ENCODE measurements around the gene PHC2. TPM values are rescaled to one million over a fixed set of nuclear protein-coding genes. Genes with fewer than 3 reads are reported as not detected.

Gene PHC2
- total and polyA plus RNA-seq, 7 experiments from 2014 or later = 10.0 to 45.5 (median 35.0) TPM

DNA sequence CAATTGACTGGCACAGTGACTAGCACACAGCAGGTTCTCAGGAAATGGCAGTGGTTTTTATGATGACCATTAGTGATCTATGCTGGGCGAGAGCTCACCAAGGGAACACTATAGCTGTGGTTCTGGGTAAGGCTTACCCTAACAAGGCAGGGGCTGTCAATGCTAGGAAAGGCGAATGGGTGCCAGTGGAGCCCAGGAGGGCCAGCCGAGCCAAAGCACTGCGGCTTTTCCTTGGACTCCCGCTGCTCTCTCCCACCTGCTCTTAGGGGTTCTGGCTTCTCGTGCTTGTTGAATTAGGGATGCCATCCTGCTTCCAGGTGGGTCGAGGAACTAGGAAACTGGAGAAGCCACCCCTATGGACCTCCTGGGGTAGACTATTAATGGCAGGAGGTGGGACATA, 100.0 kb downstream of the PHC2 start:
- H3K4me1 ChIP-seq (ENCODE audit: control insufficient read depth in 2 of 2, insufficient read depth in 2 of 2, low read length in 2 of 2) = no peaks in the 10 kb centered on the region
- no peaks in the 10 kb centered on the region for H3K9me3 ChIP-seq (ENCODE audit: control insufficient read depth in 2 of 3, low read length in 3 of 3)
- ChIA-PET POLR2A (no interaction called here), CTCF (interaction anchor here (1.1 kb wide), 1 partner anchor 33 kb away, joined by 3 read pairs; no protein-coding TSS in a partner anchor)
- Mint-ChIP-seq H3K9me3 (no peaks in the 10 kb centered on the region), H3K27me3 (no peaks in the 10 kb centered on the region), H3K36me3 (peaks cover 16 to 52% (median 23%) of the 10 kb centered on the region in 5 donors), H3K4me1 (peaks cover 6 to 21% (median 11%) of the 10 kb centered on the region in 7 donors), H3K27ac (no peak overlapping the region), H3K4me3 (no peak overlapping the region)
- H3K36me3 ChIP-seq (ENCODE audit: control insufficient read depth in 2 of 3, insufficient read depth in 3 of 3, low read length in 3 of 3) = peaks cover 17 to 79% (median 40%) of the 10 kb centered on the region in 3 experiments
- no peak overlapping the region for H3K4me3 ChIP-seq (ENCODE audit: low read length)
- intact Hi-C loops (cut with micrococcal nuclease) = no loop called here
- no peaks in the 10 kb centered on the region for H3K27me3 ChIP-seq (ENCODE audit: control insufficient read depth in 2 of 2, insufficient read depth in 2 of 2, low read length in 2 of 2)
- ATAC-seq (no peak), DNase-seq (no peak)
- no peak overlapping the region for H3K27ac ChIP-seq (ENCODE audit: low read depth, low read length)

DNA sequence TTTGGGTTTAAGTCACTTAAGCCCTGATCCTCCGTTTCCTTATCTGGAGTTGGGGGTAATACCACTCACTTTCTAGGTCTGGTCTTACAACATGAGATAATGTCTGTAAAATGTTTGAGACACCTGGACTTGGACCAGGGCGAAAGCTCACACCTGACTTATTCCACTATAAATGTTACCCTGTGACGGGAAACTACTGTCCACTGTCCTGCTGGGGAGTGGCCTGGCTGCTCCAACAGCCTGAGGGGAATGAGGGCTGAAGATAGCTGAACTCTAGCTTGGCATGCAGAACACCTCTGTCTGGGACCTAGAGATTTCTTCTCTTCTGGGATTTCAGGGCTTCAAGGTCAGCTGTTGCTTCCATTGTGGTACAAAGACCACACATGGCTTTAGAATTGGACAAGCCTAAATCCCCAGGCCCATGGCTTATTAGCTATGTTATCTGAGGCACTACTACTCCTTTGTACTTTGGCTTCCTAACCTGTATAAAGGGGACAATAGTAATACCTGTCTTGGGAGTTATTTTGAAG, 100.5 kb downstream of the PHC2 start:
- Histone ChIP-seq H3K27me3 (ENCODE audit: control insufficient read depth in 2 of 2, insufficient read depth in 2 of 2, low read length in 2 of 2) (no peaks in the 10 kb centered on the region), H3K4me1 (ENCODE audit: control insufficient read depth in 2 of 2, insufficient read depth in 2 of 2, low read length in 2 of 2) (no peaks in the 10 kb centered on the region), H3K9me3 (ENCODE audit: control insufficient read depth in 2 of 3, low read length in 3 of 3) (no peaks in the 10 kb centered on the region), H3K4me3 (ENCODE audit: low read length) (no peak overlapping the region), H3K36me3 (ENCODE audit: control insufficient read depth in 2 of 3, insufficient read depth in 3 of 3, low read length in 3 of 3) (peaks cover 18 to 84% (median 45%) of the 10 kb centered on the region in 3 experiments), H3K27ac (ENCODE audit: low read depth, low read length) (no peak overlapping the region)
- H3K27me3 Mint-ChIP-seq = no peaks in the 10 kb centered on the region
- POLR2A ChIA-PET = no interaction called here
- H3K9me3 Mint-ChIP-seq = no peaks in the 10 kb centered on the region
- CTCF ChIA-PET = interaction anchor here (1.1 kb wide), 1 partner anchor 33 kb away, joined by 3 read pairs; no protein-coding TSS in a partner anchor
- no peak overlapping the region for H3K27ac Mint-ChIP-seq
- intact Hi-C loops (cut with micrococcal nuclease) = no loop called here
- no peak for DNase-seq
- ATAC-seq = no peak
- no peak overlapping the region for H3K4me3 Mint-ChIP-seq
- H3K4me1 Mint-ChIP-seq = peaks cover 7 to 21% (median 11%) of the 10 kb centered on the region in 7 donors
- H3K36me3 Mint-ChIP-seq = peaks cover 20 to 56% (median 27%) of the 10 kb centered on the region in 5 donors

DNA sequence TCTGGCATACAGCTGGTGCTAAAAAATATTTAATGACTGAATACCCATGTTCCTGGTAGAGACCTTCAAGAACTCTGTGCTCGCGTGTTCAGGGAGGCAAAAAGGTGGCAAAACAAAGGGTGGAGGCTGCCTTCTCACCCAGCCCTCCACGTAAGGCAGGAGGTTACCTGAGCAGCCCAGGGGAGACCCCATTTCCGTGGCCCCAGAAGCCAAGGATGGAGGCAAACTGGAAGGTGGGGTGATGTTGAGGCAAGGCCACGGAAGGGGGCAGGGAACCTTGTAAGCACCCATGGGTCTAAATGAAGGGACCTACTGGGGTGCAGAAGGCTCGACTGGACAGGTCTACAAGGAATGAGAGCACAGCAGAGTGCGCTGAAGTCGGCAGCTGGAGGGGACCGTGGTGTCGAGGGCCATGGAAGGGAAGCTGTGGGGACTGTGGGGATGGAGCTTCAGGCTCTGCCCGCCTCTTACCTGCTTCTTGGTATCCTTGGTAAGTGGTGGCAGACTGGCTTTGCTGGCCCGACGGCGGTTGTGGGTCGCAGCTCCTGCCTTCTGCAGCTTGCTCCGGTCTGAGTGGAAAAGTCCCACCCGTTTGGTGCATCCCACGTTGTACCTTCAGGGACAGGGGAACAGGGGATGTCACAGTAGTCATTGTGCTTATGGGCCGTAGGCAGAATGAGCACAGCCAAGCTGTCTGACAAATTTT, 101.1 kb downstream of the PHC2 start:
- Histone ChIP-seq H3K4me1 (ENCODE audit: control insufficient read depth in 2 of 2, insufficient read depth in 2 of 2, low read length in 2 of 2) (no peaks in the 10 kb centered on the region), H3K36me3 (ENCODE audit: control insufficient read depth in 2 of 3, insufficient read depth in 3 of 3, low read length in 3 of 3) (peaks cover 25 to 90% (median 46%) of the 10 kb centered on the region in 3 experiments), H3K27ac (ENCODE audit: low read depth, low read length) (no peak overlapping the region), H3K27me3 (ENCODE audit: control insufficient read depth in 2 of 2, insufficient read depth in 2 of 2, low read length in 2 of 2) (no peaks in the 10 kb centered on the region), H3K4me3 (ENCODE audit: low read length) (no peak overlapping the region), H3K9me3 (ENCODE audit: control insufficient read depth in 2 of 3, low read length in 3 of 3) (no peaks in the 10 kb centered on the region)
- ATAC-seq = no peak
- Mint-ChIP-seq H3K27me3 (no peaks in the 10 kb centered on the region), H3K4me1 (peaks cover under 1 to 14% (median 4%) of the 10 kb centered on the region in 7 donors), H3K9me3 (no peaks in the 10 kb centered on the region), H3K27ac (peak overlapping the region in 3 of 9 donors; percentile 5 to 23 (median 17)), H3K36me3 (peaks cover 22 to 56% (median 25%) of the 10 kb centered on the region in 5 donors), H3K4me3 (peak overlapping the region in 1 of 10 donors; percentile 61)
- POLR2A ChIA-PET = interaction anchor here (0.5 kb wide), 1 partner anchor 224 kb away, joined by 3 read pairs; no protein-coding TSS in a partner anchor
- CTCF ChIA-PET = interaction anchor here (1.1 kb wide), 1 partner anchor 32 kb away, joined by 3 read pairs; no protein-coding TSS in a partner anchor
- no peak for DNase-seq
- intact Hi-C loops (cut with micrococcal nuclease) = no loop called here

DNA sequence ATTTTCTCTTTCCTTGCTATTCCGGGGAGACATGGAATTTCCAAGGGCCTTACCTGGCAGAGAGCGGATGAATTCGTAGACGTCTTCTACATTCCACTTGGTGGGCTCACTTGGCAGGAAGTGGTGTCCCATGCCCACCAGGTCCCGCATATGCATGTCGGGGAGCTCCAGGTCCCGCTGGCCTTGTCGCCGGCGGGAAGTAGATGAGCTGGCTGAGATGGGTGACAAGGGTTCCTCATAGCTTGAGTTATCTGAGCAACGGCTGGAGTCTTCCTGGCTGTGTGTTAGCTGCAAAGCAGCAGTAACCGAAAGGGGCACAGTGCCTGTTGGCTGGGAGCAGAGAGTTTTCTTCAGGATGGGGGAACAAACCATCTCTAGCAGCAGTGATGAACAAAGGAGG, 102.1 kb downstream of the PHC2 start:
- no peaks in the 10 kb centered on the region for H3K4me1 ChIP-seq (ENCODE audit: control insufficient read depth in 2 of 2, insufficient read depth in 2 of 2, low read length in 2 of 2)
- no peak overlapping the region for H3K27ac ChIP-seq (ENCODE audit: low read depth, low read length)
- Mint-ChIP-seq H3K9me3 (no peaks in the 10 kb centered on the region), H3K27ac (peak overlapping the region in 1 of 9 donors; percentile 19), H3K36me3 (peaks cover 22 to 50% (median 25%) of the 10 kb centered on the region in 5 donors), H3K4me3 (no peak overlapping the region), H3K27me3 (no peaks in the 10 kb centered on the region), H3K4me1 (peaks cover 0 to 11% (median 0%) of the 10 kb centered on the region in 7 donors)
- intact Hi-C loops (cut with micrococcal nuclease) = no loop called here
- ChIA-PET CTCF (no interaction called here), POLR2A (interaction anchor here (0.5 kb wide), 1 partner anchor 225 kb away, joined by 3 read pairs; no protein-coding TSS in a partner anchor)
- peaks cover 28 to 100% (median 49%) of the 10 kb centered on the region in 3 experiments for H3K36me3 ChIP-seq (ENCODE audit: control insufficient read depth in 2 of 3, insufficient read depth in 3 of 3, low read length in 3 of 3)
- no peaks in the 10 kb centered on the region for H3K27me3 ChIP-seq (ENCODE audit: control insufficient read depth in 2 of 2, insufficient read depth in 2 of 2, low read length in 2 of 2)
- ATAC-seq = no peak
- no peak for DNase-seq
- H3K4me3 ChIP-seq (ENCODE audit: low read length) = no peak overlapping the region
- no peaks in the 10 kb centered on the region for H3K9me3 ChIP-seq (ENCODE audit: control insufficient read depth in 2 of 3, low read length in 3 of 3)

DNA sequence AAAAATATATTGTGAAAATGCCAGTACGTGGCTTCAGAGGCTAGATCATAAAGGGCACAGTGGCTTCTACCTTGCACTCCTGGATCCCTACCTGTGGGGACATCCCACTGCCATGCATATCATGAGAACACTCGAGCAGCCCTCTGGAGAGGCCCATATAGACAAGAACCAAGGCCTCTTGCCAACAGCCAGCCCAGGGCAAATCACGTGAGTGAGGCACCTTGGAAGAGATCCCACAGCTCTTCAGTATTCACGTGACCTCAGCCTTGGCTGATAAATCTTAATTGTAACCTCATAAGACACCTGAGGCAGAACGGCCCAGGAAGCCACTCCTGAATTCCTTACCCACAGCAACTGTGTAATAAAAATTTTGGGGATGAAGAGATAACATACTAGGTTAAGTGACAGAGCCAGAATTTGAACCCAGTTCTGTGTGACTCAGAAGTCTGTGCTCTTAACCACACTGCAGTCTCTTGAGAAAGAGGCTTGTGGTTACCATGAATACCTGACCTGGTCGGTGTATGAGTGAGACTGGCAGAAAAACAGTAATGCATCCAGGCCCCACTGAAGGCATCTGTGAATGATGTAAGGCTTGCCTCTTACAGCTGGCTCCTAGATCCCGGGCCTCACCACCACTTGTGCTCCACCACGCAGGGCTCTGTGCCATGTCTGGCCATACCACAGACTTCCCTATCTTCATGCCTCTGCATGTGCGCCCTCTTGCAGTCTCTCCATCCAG, 103.1 kb downstream of the PHC2 start:
- no peaks in the 10 kb centered on the region for H3K4me1 ChIP-seq (ENCODE audit: control insufficient read depth in 2 of 2, insufficient read depth in 2 of 2, low read length in 2 of 2)
- H3K27ac Mint-ChIP-seq = no peak overlapping the region
- DNase-seq (no peak), ATAC-seq (peak; percentile 31)
- H3K27ac ChIP-seq (ENCODE audit: low read depth, low read length) = no peak overlapping the region
- H3K9me3 Mint-ChIP-seq = no peaks in the 10 kb centered on the region
- H3K36me3 Mint-ChIP-seq = peaks cover 21 to 48% (median 25%) of the 10 kb centered on the region in 5 donors
- H3K4me1 Mint-ChIP-seq = peaks cover 0 to 10% (median 0%) of the 10 kb centered on the region in 7 donors
- H3K4me3 Mint-ChIP-seq = no peak overlapping the region
- H3K36me3 ChIP-seq (ENCODE audit: control insufficient read depth in 2 of 3, insufficient read depth in 3 of 3, low read length in 3 of 3) = peaks cover 28 to 97% (median 49%) of the 10 kb centered on the region in 3 experiments
- H3K4me3 ChIP-seq (ENCODE audit: low read length) = no peak overlapping the region
- CTCF ChIA-PET = no interaction called here
- POLR2A ChIA-PET = no interaction called here
- intact Hi-C loops (cut with micrococcal nuclease) = no loop called here
- H3K9me3 ChIP-seq (ENCODE audit: control insufficient read depth in 2 of 3, low read length in 3 of 3) = no peaks in the 10 kb centered on the region
- no peaks in the 10 kb centered on the region for H3K27me3 Mint-ChIP-seq
- no peaks in the 10 kb centered on the region for H3K27me3 ChIP-seq (ENCODE audit: control insufficient read depth in 2 of 2, insufficient read depth in 2 of 2, low read length in 2 of 2)

DNA sequence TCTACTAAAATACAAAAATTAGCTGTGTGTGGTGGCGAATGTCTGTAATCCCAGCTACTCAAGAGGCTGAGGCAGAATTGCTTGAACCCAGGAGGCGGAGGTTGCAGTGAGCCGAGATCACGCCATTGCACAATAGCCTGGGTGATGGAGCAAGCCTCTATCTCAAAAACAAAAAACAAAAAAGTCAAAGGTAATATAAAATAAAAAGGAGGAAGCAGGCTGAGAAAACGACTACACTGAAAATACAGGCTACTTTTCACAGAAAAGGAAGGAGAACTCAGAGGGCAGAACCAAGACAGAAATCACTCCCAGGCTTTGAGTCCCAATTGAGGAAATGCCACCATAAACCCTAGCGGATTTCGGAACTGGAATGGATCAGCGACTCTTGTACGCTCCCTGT, 104.1 kb downstream of the PHC2 start:
- H3K4me3 ChIP-seq (ENCODE audit: low read length) = no peak overlapping the region
- CTCF ChIA-PET = no interaction called here
- Mint-ChIP-seq H3K9me3 (no peaks in the 10 kb centered on the region), H3K4me3 (no peak overlapping the region), H3K36me3 (peaks cover 21 to 40% (median 24%) of the 10 kb centered on the region in 5 donors), H3K4me1 (peaks cover 0 to 4% (median 0%) of the 10 kb centered on the region in 7 donors), H3K27ac (no peak overlapping the region), H3K27me3 (no peaks in the 10 kb centered on the region)
- H3K4me1 ChIP-seq (ENCODE audit: control insufficient read depth in 2 of 2, insufficient read depth in 2 of 2, low read length in 2 of 2) = no peaks in the 10 kb centered on the region
- DNase-seq (no peak), ATAC-seq (peak; percentile 22)
- H3K27me3 ChIP-seq (ENCODE audit: control insufficient read depth in 2 of 2, insufficient read depth in 2 of 2, low read length in 2 of 2) = no peaks in the 10 kb centered on the region
- intact Hi-C loops (cut with micrococcal nuclease) = no loop called here
- H3K9me3 ChIP-seq (ENCODE audit: control insufficient read depth in 2 of 3, low read length in 3 of 3) = no peaks in the 10 kb centered on the region
- no peak overlapping the region for H3K27ac ChIP-seq (ENCODE audit: low read depth, low read length)
- POLR2A ChIA-PET = no interaction called here
- H3K36me3 ChIP-seq (ENCODE audit: control insufficient read depth in 2 of 3, insufficient read depth in 3 of 3, low read length in 3 of 3) = peaks cover 28 to 87% (median 49%) of the 10 kb centered on the region in 3 experiments

Measured in naive thymus-derived CD4-positive, alpha-beta T cell (primary cell).